GM06990 (cell line): ENCODE data around the gene HTRA1.

Source experiments
- DNase-seq: peaks from one replicate; pipeline ENCODE4 v3.0.0-alpha.2; 2011; ENCODE audit not compliant: insufficient read length; ENCODE audit errors: extremely low read depth
- H3K27me3 ChIP-seq: replicated peaks from 2 replicates; pipeline ENCODE4 v1.6.0; 2011; ENCODE audit warnings: low read length; ENCODE audit not compliant: control insufficient read depth, insufficient read depth
- H3K36me3 ChIP-seq: 2 replicates; pipeline ENCODE4 v1.5.1; 2011; ENCODE audit warnings: low read length; ENCODE audit not compliant: control insufficient read depth, insufficient read depth
- H3K4me3 ChIP-seq: replicated peaks from 2 replicates; pipeline ENCODE4 v1.5.1; 2011; ENCODE audit warnings: low read depth, mild to moderate bottlenecking, control low read depth, low read length
- CTCF ChIP-seq: IDR thresholded peaks from 2 replicates; pipeline ENCODE4 v1.5.1; 2011; ENCODE audit warnings: low read length, control low read depth, mild to moderate bottlenecking, inconsistent platforms; ENCODE audit not compliant: insufficient read depth, poor library complexity, severe bottlenecking

The HTRA1 gene

DNA sequence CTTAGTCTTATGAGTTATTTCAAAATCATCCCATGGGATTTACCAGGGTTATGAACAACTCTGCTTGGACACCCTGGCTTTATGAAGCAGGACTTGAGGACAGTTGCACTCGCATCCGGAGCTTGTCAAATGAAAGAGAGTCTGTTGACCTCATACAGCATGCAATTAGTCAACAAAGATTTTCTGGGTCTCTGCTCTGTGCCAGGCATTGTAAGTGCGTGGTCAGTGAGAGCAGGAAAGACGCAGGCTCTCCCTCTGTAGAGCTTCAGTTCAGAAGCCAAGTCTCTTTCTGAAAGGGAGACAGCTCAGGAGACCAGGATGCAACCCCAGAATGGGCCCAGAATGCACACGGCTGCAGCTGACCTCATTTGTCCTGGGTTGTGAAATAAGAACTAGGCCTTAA lies 53.7 kb downstream of the HTRA1 start:
- TF ChIP-seq CTCF = no peak
- Histone ChIP-seq H3K27me3 (no peaks in the 10 kb centered on the region; the same call in 1 of the 2 replicates), H3K36me3 (no peaks in the 10 kb centered on the region), H3K4me3 (no peak overlapping the region)
- DNase-seq = no peak

DNA sequence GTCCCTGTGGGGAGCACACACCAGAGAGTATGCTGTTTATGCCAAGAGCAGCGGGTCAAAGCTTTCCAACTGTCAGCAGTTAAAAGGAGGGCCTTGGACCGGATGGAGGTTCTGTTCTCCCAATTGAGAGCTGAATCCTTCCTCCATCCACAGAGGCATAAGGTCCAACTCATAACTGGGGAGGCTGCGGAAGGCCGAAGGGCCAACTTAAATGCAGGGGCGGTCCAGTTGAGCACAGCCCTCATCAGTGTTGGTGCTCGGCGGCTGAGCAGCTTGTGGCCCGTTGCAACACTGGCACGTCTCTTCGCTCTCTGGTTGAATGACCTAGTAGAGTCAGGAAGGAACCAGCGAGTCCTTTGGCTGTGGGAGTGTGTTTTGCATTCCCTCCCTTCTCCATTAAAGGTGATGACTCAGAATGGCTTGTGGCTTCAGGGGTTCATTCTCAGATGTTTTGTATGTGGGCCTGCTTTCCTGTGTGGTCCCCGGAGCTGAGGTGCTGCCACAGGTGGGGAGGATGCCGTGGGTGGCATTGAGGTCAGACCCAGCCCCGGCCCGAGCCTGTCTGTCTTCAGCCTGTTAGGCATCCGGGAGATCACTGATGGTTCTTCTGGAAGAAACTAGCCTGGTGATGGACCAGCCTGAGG lies 54.4 kb downstream of the HTRA1 start:
- no peak overlapping the region for H3K4me3 ChIP-seq
- H3K27me3 ChIP-seq = no peaks in the 10 kb centered on the region; the same call in 1 of the 2 replicates
- TF ChIP-seq CTCF = no peak
- peak; percentile 41 for DNase-seq
- H3K36me3 ChIP-seq = no peaks in the 10 kb centered on the region

DNA sequence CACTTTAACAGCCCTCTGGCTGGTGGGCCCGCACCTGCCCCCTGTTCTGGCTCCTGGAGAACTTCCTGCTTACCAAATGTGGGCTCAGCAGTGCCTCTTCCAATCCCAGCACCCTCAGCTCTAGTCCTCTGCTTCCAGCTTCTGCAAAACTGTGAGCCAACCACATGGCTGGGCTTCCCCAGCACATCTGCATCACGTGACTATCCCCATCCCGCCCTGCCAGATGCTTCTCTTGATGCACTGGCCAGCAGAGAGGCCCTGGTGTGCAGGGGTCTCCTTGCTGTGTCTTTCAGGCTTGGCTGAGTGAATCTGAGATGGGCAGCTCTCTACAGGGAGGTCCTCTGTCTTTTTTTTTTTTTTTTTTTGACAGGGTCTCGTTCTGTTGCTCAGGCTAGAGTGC lies 55.4 kb downstream of the HTRA1 start:
- Histone ChIP-seq H3K27me3 (no peaks in the 10 kb centered on the region; the same call in 1 of the 2 replicates), H3K36me3 (no peaks in the 10 kb centered on the region), H3K4me3 (no peak overlapping the region)
- DNase-seq = no peak
- TF ChIP-seq CTCF = no peak

GRCh38 chr10:122519144-122519543 lies 57.8 kb downstream of the HTRA1 start:
- Histone ChIP-seq H3K36me3 (no peaks in the 10 kb centered on the region), H3K4me3 (no peak overlapping the region), H3K27me3 (no peaks in the 10 kb centered on the region; the same call in none of the 2 replicates)
- TF ChIP-seq CTCF = no peak
- no peak for DNase-seq

- no peak for TF ChIP-seq CTCF
- Histone ChIP-seq H3K36me3 (no peaks in the 10 kb centered on the region), H3K4me3 (no peak overlapping the region), H3K27me3 (no peaks in the 10 kb centered on the region; the same call in none of the 2 replicates)
- DNase-seq = no peak
These were observed 58.5 kb downstream of the HTRA1 start for GRCh38 chr10:122519873-122520272.

GRCh38 chr10:122521011-122521410 lies 59.7 kb downstream of the HTRA1 start:
- TF ChIP-seq CTCF = no peak
- H3K4me3 ChIP-seq = no peak overlapping the region
- H3K27me3 ChIP-seq = no peaks in the 10 kb centered on the region; the same call in none of the 2 replicates
- no peak for DNase-seq
- H3K36me3 ChIP-seq = no peaks in the 10 kb centered on the region
